HG02588 (cell line): ENCODE measurements around the gene INKA2.

Experiments used
- ATAC-seq: cut with Tn5 transposase; IDR thresholded peaks from one replicate; pipeline ENCODE4 v1.9.1; 2021; ENCODE audit warnings: mild to moderate bottlenecking, moderate library complexity; ENCODE audit not compliant: unreplicated experiment

The INKA2 gene

DNA sequence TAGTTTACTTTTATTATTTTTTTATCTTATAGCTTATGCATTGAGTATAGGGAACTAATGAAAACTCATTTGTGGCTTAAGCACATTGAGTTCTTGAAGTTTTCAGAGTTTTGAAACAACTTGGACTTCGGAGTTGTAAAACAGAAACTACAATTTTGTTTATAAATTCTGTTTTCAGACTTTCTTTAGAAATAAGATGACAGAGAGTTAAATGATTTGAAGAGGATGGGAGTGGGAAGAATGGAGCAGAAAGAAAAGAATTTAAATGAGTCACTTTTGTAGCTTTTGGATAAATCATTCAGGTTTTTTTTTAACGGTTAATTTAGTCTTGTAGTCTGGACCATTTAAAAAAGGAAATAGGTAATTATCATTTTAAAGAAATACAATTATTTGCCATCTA, 32.3 kb downstream of the INKA2 start:
- no peak for ATAC-seq

- no peak for ATAC-seq
Observed at GRCh38 chr1:111705841-111706240, 33.4 kb downstream of the INKA2 start.

- no peak for ATAC-seq
Observed at GRCh38 chr1:111704776-111705175, 34.4 kb downstream of the INKA2 start.

DNA sequence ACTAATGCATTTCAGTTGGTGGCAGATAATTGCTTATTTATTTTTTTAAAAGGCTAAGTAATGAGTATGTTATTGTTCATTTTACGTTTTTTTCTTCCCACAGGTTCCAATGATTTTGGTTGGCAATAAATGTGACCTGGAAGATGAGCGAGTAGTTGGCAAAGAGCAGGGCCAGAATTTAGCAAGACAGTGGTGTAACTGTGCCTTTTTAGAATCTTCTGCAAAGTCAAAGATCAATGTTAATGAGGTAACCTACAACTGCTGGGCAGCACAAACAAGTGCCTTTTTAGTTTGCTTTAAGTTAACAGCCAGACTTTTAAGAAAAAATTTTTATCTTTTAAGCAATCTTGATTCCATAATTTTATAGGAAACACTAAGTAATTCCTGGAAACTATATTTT, 35.0 kb downstream of the INKA2 start:
- no peak for ATAC-seq

- ATAC-seq = no peak
Observed at GRCh38 chr1:111702504-111703050, 36.6 kb downstream of the INKA2 start.

GRCh38 chr1:111699268-111699667, 39.9 kb downstream of the INKA2 start:
- no peak for ATAC-seq

DNA sequence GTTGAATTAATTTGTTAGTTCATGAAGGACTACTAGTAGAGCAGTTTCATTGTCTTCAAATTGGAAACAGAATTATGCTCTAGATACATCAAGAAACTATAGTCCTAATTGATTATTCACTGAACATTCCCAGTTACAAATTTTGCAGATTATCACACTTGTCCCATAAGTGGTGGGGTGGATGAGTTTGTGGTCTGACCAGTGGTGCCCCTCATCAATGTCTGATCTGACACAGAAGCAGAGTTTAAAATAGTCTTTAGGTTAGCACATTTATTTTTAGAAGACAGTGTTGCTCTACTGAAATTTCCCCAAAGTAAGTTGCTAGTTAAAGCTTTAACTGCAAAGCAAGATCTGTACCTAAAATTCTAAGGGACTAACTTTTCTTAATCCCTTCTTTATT, 42.9 kb downstream of the INKA2 start:
- no peak for ATAC-seq

DNA sequence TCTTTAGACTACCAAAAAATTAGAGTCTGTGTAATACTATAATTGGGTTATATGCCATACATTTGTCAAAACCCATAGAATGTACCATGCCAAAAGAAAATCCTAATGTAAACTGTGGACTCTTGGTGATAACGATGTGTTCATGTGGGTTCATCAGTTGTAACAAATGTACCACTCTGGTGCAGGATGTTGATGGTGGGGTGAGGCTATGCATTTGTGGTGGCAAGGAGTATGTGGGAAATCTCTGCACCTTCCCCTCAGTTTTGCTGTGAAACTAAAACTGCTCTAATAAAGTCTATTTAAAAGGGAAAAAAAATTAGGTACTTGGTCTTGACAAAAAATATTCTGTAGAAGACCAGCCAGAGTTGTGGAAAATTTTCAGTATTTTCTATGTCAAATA, 43.4 kb downstream of the INKA2 start:
- no peak for ATAC-seq

DNA sequence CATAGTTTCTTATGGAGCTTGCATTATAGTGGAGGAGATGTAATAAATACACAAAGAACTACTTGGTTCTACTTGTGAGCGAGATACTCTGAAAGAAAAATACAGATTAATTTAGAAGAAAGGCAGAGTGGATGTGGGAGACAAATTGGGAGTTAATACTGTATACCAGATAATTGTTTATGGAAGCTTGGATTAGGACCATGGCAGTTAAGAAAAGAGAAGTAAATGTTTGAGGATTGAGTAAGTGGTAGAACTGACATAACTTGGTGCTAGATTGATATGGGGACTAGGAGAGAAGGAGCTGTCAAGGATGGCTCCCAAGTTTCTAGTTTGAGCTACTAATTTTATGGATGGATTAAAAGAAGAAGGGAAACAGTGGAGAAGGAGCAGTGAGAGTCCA, 47.3 kb downstream of the INKA2 start:
- no peak for ATAC-seq

DNA sequence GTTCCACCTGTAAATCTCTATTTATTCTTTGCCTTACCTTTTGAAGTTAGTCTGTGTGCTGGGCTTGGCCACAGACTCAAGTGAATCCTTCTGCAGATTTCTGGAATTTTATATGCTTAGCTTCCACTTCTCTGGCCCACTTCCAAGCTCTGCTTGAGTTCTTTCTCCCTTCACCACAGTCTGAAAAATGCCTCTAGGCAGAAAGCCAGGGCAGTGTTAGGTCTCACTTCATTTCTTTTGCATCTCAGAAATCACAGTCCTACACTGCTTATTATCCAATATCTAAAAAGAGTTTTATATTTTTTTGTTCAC, 48.9 kb downstream of the INKA2 start:
- ATAC-seq = no peak
